NCI-H1930 (cell line): ENCODE results near the gene HOMER2.
"Not testable (repeated sequence)": the region's sequence is repeated elsewhere in the genome, so short reads cannot be mapped to it uniquely, and the experiment has no call there.

Experiments used
- DNase-seq, 2 experiments: peaks; one replicate each; lab custom pipeline; 2025; lab: John Stamatoyannopoulos, UW

The HOMER2 gene

DNA sequence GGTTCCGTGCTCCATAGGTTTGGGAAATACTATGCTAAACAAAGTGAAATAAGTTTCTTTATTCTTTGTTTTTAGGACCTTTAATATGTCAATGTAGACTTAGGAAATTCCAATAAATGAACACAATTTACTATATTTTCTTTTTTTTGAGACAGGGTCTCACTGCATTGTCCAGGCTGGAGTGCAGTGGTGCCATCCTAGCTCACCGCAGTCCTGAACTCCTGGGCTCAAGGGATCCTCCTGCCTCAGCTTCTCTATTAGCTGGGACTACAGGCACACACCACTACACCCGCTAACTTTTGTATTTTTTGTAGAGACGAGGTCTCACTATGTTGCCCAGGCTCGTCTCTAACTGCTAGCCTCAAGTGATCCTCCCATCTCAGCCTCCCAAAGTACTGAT is 12.4 kb upstream of the HOMER2 start:
- no peak for DNase-seq

DNA sequence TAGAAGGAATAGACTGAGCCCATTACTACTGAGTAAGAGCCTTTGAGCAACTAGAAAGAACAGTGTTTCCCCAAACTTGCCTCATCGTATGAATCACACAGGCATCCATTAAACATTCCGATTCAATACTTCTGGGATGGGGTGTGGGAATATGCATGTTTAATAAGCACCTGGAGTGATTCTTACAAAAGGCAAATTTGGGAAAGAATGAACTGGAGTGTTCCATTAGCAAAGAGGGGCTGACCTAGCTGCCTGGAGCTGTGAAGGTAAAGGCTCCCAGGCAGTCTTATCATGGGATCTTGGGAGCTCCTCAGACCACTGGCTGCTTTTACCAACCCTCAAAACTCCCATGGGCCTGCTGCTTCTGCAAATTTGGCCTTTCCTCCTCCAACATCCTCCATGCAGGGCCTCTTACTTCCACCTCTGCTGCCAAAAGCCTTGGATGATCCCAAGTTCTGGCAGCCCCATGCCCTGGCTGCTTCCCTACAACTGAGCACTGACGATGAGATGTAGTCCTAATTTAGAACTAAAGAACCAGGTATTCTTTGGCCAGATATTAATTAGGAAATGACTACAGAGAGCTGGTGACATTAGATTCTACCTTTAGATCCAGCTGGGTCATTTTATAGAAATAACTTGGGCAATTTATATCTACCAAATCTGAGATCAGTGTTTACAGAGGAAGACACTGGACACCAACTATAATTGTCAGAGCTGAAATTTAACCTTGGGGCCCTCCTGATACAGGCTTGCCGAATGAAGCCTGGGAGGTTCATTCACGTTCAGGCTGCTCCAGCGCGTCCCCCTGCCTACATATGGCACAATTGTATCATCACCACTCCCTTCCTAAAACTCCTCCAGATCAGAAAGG is 11.2 kb upstream of the HOMER2 start:
- DNase-seq = no peak

DNA sequence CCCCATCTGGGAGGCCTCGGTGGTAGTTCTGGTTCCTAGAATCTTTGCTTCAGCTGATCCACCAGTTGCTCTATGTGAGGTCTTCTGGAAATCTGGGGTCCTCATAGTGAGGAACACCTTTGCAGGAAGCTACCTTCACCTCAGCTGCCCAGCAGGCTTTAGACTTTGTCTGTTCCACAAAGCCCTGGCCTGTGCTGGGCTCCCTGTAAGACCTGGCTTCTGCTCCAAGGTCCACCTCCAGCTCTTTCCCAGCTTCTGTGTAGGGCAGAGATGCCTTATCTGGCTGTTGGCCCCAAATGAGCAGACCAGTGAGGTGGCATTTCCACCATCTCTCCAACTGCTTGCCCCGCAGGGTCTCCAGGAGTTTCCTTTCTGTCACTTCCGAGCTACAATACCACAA is 8.2 kb upstream of the HOMER2 start:
- DNase-seq = no peak

DNA sequence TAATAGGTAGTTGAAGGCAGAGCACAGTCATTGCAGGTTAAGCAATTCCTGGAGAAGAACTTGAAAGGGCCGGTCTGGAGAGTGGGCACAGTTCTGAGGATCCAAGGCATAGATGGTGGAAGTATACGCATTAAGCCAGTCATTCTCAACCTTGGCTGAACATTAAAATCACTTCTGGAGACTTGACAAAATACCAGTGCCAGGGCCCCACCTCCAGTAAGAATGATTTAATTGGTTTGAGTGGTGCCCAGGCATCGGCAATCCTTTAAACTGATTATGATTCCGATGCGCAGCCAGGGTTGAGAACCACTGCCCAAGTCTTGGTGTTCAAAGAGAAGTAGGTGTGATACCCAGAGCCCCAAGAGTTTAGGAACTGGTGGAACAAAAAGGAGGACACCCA is 6.9 kb upstream of the HOMER2 start:
- no peak for DNase-seq

DNA sequence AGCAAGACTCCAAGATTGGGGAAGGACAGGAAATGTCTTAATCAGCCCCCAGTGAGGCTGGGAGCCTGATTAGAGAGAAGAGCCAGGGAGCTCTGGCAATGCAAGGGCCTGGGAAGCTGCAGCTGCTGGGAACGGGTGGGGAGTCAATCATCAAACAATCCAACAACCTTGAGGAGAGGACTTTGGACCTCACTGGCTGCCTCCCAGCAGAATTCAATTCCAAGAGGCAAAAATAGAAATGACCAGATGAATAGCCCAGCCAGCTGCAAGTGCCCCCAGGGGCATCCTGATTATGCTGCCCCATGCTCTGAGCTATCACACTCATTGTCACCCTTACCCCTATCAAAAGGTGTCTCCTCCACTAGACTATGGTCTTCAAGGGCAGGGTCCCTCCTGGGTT is 6.1 kb upstream of the HOMER2 start:
- no peak for DNase-seq

DNA sequence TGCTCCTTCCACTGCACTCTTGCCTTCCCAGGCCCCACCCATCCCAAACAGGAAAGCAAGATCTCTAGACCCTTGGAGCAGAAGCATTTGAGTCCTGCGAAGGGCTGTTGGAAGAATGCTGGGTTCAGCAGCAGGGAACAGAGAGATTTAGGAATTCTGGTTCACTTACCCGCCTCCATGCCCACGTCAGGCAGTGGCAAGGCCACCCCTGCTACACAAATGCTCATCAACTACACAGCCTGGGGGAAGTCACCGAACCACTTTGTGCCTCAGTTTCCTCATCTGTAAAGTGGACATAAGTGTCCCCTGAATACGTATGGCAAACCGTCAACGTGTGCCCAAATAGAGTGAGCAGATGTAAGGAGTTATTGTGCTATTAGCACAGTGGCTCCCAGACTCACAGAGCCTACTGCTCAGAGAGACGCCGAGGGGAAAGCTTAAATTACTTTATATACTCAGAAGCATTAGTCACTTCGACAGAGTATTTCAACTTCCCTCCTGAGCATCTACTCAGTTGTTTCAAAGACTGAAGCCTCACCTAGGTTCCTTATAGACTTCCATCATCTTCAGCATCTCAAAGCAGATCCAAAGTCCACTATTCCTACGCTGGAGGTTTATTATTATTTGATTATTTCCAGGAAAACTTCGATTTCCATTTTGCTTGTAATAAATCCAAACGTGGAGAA is 905 bp downstream of the HOMER2 start:
- DNase-seq = no peak

DNA sequence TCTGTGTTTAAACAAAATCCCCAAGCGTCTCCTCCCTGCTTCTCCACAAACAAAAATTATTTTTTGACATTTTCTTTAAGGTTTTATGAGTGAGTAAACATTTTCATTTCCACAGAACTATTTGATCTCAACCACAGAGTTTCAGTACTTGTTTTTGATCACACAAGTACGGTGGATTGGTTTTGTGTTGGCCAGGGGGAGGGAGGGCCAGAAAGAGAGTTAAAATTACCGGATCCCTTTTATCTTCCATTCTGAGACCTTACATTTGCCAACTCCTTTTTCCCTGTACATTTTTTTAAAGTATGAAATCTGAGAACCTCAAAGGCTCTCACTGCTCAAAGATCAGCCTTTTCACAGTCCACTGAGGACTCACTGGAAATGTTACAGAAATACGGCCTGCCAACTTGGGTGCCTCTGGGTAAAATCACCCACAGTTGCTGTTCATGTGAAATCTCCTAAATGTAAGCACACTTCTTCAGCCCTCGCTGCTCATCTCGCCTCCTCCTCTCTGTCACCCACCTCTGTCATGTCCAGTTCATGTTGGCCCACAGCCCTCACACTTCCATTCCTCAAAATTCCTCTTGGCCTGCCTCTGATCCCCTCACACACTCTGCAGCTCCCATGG is 1.7 kb downstream of the HOMER2 start:
- no peak for DNase-seq

DNA sequence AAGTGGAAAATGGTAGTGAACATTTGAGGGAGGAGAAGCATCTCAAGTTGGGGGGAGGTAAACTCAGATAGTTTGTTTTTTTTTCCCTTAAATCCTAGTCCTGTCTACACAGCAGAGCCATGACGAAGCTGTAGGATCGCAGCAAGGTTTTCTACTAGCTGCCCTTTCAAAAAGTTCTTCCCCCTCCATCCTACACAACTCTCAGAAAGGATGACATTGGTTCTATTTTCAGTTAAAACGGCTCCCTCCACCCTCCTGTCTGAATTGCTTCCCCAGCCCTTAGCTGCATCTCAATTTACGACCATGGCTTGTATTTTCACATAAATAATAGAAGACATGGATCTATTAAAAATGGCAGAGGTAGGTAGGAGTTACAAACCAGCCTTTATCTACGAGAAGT is 2.2 kb downstream of the HOMER2 start:
- no peak for DNase-seq

DNA sequence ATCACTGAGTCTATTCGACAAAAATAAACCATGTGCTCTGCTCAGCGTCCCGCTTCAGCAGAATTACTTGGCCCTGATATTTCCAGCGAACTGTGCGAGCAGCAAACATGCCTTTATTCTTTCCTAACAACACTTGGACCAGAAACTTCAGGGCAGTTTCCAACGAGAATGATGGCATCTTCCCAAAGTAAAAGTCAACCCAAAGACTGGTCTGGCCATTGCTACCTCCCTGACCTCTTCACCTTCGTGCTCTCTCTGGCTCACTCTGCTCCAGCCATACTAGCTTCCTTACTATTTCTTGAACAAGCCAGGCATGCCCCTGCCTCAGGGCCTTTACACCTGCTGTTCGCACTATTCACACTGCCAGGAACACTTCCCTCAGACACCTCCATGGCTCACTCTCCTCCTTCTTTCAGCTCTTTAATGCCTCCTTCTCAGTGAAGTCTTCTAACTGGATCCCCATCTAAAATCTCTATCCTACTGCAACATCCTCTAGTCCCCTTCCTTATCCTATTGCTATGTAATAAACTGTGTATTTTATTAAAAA is 6.3 kb downstream of the HOMER2 start:
- DNase-seq = no peak

DNA sequence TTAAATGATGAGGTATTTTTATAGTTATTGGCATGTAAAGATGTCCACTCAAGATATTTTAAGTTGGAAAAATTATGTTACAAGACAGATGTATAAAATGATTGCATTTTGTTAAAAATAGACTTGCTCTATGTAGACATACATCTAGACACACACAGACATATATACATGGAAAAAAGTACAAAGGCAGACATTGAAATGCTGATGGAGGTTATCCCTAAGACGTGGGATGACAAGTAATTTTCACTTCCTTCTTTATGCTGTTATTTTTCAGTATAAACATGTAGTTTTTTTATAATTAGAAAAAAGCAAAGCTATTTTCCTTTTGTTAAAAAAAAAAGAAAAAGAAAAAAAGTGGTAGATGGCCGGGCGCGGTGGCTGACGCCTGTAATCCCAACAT is 7.2 kb downstream of the HOMER2 start:
- DNase-seq = no peak

DNA sequence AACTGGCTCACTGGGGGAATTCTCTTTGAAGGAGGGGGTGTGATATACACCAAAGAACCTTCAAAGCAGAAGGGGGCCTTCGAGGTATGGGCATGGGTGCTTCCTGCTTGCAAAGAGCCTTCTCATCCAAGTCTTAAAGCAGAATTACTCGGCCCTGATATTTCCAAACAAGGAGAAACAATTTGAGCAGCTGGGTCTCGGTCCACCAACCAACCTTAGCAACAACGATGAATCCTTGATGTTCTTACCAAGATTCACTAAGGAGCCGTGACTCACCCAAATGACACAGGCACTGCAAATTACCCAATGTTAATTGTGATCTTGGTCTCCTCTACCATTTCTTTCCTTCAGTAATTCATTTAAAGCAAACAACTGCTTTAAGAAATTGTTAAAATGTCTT is 7.7 kb downstream of the HOMER2 start:
- DNase-seq = no peak

DNA sequence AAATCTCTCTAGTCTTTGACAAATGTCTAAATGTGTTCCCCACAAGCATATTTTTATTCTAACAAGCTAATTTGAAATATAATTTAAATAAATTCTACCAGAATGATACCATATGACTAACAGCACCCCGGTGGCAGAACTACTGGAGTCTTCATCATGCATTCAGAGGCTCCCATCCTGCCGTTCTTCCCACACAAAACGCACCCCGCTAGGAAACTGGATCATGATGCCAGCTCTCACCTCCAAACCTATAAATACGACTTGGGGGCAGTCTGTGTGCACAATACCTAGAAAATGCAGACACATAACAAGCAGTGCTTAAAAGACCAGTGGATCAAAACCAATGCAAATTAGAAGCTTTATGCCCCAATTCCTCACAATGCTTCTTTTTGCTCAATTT is 8.5 kb downstream of the HOMER2 start:
- DNase-seq = no peak

DNA sequence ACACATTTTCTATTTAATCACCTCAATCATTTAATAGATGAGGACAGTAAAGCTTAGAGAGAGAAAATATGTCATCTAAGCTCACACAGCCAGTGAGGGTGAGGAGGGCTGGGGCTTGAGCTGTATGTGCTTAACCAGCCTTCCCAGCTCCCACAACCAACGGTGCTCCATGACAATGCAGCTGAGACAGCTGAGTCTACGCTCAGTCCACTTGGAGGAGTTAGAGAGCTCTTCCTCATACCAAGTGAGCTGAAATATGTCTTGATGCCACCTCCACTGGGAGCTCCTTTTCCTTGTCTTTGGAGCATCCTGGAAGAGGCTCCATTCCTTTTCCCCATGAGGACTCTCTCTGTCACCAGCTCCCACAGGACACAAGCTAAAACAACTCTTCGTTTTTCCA is 9.3 kb downstream of the HOMER2 start:
- DNase-seq = no peak

DNA sequence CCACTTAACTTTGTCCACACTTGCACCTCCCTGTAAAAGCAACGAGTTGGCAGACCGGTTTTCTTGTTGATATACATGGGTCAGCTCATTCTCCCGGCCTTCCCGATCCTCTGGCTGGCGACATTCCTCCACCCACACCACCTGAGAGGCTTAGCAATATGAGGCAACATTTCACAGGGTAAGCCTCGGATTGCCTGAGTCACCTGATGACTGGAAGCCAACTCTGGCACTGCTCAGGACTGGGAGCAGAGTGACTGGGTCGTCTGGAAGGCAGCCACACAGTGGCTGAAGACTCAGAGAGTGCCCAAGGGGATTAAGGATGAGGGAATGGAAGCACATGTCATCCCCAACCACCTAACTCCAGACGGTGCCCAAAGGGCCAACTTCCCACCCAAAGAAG is 9.8 kb downstream of the HOMER2 start:
- DNase-seq = no peak

DNA sequence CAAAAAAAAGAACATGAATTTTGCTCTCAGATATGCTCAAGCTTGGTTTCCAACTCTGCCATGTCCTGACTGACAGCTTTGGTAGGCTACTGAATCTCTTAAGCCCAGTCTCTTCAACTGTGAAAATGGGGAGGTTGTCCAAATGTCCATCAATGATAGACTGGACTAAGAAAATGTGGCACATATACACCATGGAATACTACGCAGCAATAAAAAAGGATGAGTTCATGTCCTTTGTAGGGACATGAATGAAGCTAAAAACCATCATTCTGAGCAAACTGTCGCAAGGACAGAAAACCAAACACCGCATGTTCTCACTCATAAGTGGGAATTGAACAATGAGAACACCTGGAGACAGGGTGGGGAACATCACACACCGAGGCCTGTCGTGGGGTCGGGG is 12.8 kb downstream of the HOMER2 start:
- not testable (repeated sequence) for DNase-seq

DNA sequence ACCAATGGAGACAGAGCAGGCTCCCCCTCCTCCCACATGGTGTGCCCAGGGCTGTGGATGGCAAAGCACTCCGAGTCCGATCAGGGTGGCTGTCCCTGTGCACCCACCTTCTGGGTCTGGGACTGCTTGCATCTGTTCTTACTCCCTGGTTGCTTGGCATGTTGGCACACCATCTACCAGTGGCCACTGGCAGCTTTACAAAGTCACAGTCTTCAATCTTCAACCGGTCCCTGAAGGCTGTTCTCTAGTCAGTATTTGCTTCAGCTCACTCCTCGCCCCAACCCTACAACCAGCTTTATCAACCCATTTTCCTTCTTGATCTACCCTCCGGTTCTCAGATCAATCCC is 14.8 kb downstream of the HOMER2 start:
- DNase-seq = no peak

DNA sequence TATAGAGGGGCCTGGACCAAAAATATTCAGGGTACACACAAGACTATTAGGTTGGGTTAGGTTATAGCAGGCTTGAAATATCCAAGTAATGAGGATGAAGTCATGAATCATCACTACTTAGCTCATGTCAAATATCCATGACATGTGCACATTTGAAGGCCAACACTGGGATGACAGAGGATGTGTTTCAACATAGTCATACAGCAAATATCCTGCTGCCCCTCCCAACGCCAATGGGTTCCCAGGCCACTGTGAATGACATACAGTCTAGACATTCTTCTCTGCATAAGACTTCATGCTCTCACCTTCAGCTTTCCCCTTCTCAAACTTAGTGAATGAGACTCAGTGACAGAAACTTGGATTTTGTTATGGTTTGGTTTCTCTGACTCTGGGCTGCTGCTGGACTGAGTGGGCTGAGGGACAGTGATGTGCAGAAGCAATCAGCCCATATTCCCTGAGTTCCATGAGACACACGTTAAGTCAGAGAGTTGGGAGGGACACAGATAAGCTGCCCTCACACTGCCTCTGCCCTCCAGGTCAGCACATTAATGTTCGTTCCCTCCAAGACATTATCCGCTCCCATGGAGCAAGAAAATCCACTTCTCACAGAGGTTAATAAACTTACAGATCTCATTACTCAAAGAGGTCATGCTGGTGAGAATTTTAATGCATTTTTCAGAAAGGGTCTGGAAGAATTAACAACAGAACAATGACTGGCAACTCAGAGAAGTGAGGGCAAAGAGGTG is 15.4 kb downstream of the HOMER2 start:
- no peak for DNase-seq

DNA sequence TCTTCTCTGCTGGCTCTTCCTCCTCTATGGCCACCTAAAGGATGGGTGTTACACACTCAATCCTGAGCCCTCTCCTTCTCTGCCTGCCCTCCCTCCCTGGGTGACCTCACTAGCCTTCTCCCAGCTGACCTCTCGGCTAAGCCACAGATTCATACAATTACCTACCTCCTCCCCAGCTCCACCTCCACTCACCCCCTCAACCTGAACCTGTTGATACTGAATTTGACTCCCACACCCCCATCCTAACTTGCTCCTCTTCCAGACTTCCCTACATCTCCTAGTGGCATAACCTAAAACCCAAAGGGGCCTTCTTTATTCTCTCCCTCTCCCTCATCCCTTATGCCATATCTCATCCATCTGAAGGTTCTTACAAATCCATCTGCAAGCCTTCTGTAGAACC is 17.1 kb downstream of the HOMER2 start:
- DNase-seq = no peak

DNA sequence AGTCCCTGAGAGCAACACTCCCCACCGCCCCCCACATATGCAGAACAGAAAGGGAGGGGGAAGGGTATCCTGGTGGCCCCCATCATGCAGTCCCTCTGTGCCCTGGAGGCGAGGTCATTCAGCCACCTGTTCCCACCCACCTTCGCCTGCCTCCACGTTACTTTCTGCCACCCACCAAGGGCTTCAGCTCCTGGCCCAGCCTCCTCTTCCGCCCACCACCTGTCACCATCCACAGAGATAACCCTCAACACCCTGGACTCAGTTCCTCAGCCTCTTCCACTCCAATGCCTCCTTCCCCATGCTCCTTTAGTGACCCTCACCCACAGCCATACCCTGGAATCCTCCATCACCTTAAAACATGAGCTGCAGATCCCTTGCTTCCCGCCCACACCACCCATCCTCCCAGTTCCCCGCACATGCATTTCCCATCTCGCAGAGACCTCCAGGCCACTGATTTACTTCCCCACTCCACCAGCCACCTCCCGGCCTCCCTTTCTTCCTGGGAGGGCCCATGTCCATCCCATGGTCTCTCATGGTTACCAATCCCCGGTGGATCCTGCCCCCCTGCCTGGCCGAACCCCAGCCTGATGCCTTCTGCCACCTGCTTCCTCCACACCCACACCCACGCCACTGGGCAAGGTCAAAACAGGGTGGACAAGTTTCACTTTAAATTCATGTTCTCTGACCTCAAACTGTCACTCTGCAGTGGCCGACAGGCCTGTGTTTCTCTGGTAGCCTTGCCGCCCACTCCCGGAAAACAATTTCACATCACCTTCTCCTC is 18.2 kb downstream of the HOMER2 start:
- no peak for DNase-seq

DNA sequence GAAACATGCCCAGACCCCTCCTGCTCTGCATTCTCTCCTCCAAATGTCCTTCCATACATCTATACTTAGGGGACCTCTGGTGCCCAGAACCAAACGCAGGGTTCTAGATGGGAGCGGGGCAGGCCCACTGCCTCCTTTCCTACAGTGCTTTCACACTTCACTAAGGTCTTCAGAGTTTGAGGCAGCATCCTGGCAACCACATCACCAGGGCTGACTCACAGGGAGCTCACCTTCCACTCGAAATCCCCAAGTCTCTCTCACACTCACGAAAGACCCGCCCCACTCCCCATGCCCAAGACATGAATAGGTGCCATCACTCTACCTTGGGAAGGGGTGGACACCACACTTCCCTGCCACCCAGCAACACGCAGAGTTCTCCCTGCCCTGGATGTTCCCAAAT is 18.9 kb downstream of the HOMER2 start:
- no peak for DNase-seq

DNA sequence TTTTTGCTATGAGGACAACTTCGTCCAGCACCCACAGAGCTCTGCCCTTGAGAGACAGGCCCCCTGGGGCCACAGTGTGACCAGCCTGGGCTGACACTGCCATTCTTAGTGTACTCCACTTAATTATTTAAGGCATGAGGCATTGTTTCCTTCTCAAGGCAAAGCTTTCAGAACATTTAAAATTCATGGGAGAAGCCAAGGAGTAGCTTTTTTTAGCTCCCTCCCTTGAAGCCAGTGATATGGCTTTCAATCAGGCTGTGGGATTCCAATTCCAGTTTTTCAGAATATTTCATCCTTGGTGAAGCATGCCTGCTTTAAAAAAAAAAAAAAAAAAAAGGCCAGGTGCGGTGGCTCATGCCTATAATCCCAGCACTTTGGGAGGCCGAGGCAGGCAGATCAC is 21.3 kb downstream of the HOMER2 start:
- DNase-seq = no peak

DNA sequence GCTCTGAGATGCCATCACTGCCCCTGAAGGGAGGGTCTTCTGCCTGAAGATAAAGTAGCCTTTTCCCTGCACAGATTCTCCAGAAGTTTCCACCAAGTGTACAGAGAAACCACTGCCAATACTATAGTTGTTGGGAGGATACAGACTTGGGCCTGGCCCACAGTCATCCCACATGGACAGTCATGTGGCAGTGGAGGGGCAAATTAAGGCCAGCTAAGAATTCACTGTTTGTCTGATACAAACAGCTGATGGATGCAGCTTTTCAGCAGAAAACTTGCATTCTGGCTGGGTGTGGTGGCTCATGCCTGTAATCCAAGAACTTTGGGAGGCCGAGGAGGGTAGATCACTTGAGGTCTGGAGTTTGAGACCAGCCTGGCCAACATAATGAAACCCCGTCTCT is 22.1 kb downstream of the HOMER2 start:
- DNase-seq = no peak
